SK-N-SH treated with all-trans-retinoic acid at 6 μM for 48 hours (cell line): ENCODE measurements around the gene CHCHD4.

Experiments used
- ATAC-seq: fragments of 200-7000 bp; cut with Tn5 transposase; 3 replicates; pipeline ENCODE4 v1.9.1; 2020; ENCODE audit warnings: mild to moderate bottlenecking, moderate library complexity
- ARNTL ChIP-seq: fragments of 450-650 bp; formaldehyde crosslinking; IDR thresholded peaks from 2 replicates; pipeline ENCODE4 v1.5.0; 2020; ENCODE audit warnings: low read depth, mild to moderate bottlenecking, moderate library complexity, borderline replicate concordance
- BACH2 ChIP-seq: fragments of 250-450 bp; sonication (Bioruptor Pico); IDR thresholded peaks from 2 replicates; pipeline ENCODE4 v1.9.0; 2021; ENCODE audit warnings: mild to moderate bottlenecking, borderline replicate concordance
- CREB5 ChIP-seq: fragments of 250-450 bp; sonication (Bioruptor Pico); IDR thresholded peaks from 2 replicates; pipeline ENCODE4 v1.5.1; 2020; ENCODE audit warnings: low read depth, mild to moderate bottlenecking, moderate library complexity
- CSDC2 ChIP-seq: fragments of 250-450 bp; sonication (Bioruptor Pico); IDR thresholded peaks from 2 replicates; pipeline ENCODE4 v1.5.0; 2020; ENCODE audit warnings: mild to moderate bottlenecking, moderate library complexity
- CSRNP3 ChIP-seq: fragments of 250-450 bp; sonication (Bioruptor Pico); IDR thresholded peaks from 2 replicates; pipeline ENCODE4 v1.5.1; 2021; ENCODE audit warnings: mild to moderate bottlenecking, moderate library complexity
- ESRRG ChIP-seq: fragments of 250-450 bp; sonication (Bioruptor Pico); IDR thresholded peaks from 2 replicates; pipeline ENCODE4 v1.6.1; 2021; ENCODE audit warnings: mild to moderate bottlenecking
- ISL1 ChIP-seq: fragments of 250-450 bp; sonication (Bioruptor Pico); IDR thresholded peaks from 2 replicates; pipeline ENCODE4 v2.1.2; 2022; ENCODE audit warnings: mild to moderate bottlenecking, moderate library complexity
- OSR1 ChIP-seq: fragments of 250-450 bp; sonication (Bioruptor Pico); IDR thresholded peaks from 2 replicates; pipeline ENCODE4 v1.8.0; 2022; ENCODE audit warnings: moderate library complexity, mild to moderate bottlenecking, inconsistent platforms
- POU6F1 ChIP-seq: fragments of 250-450 bp; sonication (Bioruptor Pico); IDR thresholded peaks from 2 replicates; pipeline ENCODE4 v1.8.0; 2021; ENCODE audit warnings: low read depth, mild to moderate bottlenecking, moderate library complexity, borderline replicate concordance
- PPARA ChIP-seq: fragments of 250-450 bp; sonication (Bioruptor Pico); IDR thresholded peaks from 2 replicates; pipeline ENCODE4 v1.5.0; 2020; ENCODE audit warnings: mild to moderate bottlenecking, borderline replicate concordance
- RARB ChIP-seq: fragments of 250-450 bp; sonication (Bioruptor Pico); IDR thresholded peaks from 2 replicates; pipeline ENCODE4 v1.8.0; 2021; ENCODE audit warnings: mild to moderate bottlenecking, moderate library complexity
- SNAI2 ChIP-seq: fragments of 250-450 bp; sonication (Bioruptor Pico); IDR thresholded peaks from 2 replicates; pipeline ENCODE4 v1.5.0; 2020; ENCODE audit warnings: mild to moderate bottlenecking, moderate library complexity
- TCF4 ChIP-seq: fragments of 250-450 bp; sonication (Bioruptor Pico); IDR thresholded peaks from 2 replicates; pipeline ENCODE4 v1.8.0; 2021; ENCODE audit warnings: mild to moderate bottlenecking, moderate library complexity, borderline replicate concordance
- TOX ChIP-seq: fragments of 250-450 bp; sonication (Bioruptor Pico); IDR thresholded peaks from 2 replicates; pipeline ENCODE4 v1.8.0; 2021; ENCODE audit warnings: mild to moderate bottlenecking, moderate library complexity, borderline replicate concordance
- TSHZ2 ChIP-seq: fragments of 250-450 bp; sonication (Bioruptor Pico); IDR thresholded peaks from 2 replicates; pipeline ENCODE4 v1.5.0; 2020; ENCODE audit warnings: mild to moderate bottlenecking, moderate library complexity
- ZC3H10 ChIP-seq: fragments of 250-450 bp; sonication (Bioruptor Pico); IDR thresholded peaks from 2 replicates; pipeline ENCODE4 v1.5.1; 2021; ENCODE audit warnings: mild to moderate bottlenecking, moderate library complexity
- ZFP3 ChIP-seq: fragments of 250-450 bp; sonication (Bioruptor Pico); IDR thresholded peaks from 2 replicates; pipeline ENCODE4 v1.5.0; 2020; ENCODE audit warnings: mild to moderate bottlenecking, moderate library complexity
- ZFP30 ChIP-seq: fragments of 450-650 bp; formaldehyde crosslinking; IDR thresholded peaks from 2 replicates; pipeline ENCODE4 v1.5.0; 2022; ENCODE audit warnings: mild to moderate bottlenecking, moderate library complexity
- ZNF565 ChIP-seq: fragments of 450-650 bp; formaldehyde crosslinking; conservative IDR thresholded peaks from 2 replicates; pipeline ENCODE4 v1.5.0; 2020; ENCODE audit warnings: low read depth, mild to moderate bottlenecking, moderate library complexity
- ZNF70 ChIP-seq: fragments of 450-650 bp; formaldehyde crosslinking; IDR thresholded peaks from 2 replicates; pipeline ENCODE4 v1.5.0; 2020; ENCODE audit warnings: mild to moderate bottlenecking, moderate library complexity
- ZNF8 ChIP-seq: fragments of 450-650 bp; formaldehyde crosslinking; IDR thresholded peaks from 2 replicates; pipeline ENCODE4 v1.5.0; 2020; ENCODE audit warnings: mild to moderate bottlenecking, moderate library complexity
- TF ChIP-seq, protein P1 (sequence below): fragments of 250-450 bp; sonication (Bioruptor Pico); IDR thresholded peaks from 2 replicates; pipeline ENCODE4 v1.8.0; 2020; ENCODE audit warnings: mild to moderate bottlenecking, moderate library complexity, borderline replicate concordance

CHCHD4 gene

GRCh38 chr3:14169435-14169834 lies 44.8 kb upstream of the CHCHD4 start:
- no peak for ATAC-seq
- TF ChIP-seq ZC3H10 = no peak
- no peak for TF ChIP-seq ZNF565 (CRISPR knock-in tag)
- TF ChIP-seq ZFP30 (CRISPR knock-in tag) = no peak
- TF ChIP-seq TOX = no peak
- TF ChIP-seq OSR1 (CRISPR knock-in tag) = no peak
- no peak for TF ChIP-seq ARNTL
- no peak for TF ChIP-seq ISL1 (CRISPR knock-in tag)
- no peak for TF ChIP-seq SNAI2
- TF ChIP-seq ZNF8 (CRISPR knock-in tag) = no peak
- TF ChIP-seq, protein P1, sequence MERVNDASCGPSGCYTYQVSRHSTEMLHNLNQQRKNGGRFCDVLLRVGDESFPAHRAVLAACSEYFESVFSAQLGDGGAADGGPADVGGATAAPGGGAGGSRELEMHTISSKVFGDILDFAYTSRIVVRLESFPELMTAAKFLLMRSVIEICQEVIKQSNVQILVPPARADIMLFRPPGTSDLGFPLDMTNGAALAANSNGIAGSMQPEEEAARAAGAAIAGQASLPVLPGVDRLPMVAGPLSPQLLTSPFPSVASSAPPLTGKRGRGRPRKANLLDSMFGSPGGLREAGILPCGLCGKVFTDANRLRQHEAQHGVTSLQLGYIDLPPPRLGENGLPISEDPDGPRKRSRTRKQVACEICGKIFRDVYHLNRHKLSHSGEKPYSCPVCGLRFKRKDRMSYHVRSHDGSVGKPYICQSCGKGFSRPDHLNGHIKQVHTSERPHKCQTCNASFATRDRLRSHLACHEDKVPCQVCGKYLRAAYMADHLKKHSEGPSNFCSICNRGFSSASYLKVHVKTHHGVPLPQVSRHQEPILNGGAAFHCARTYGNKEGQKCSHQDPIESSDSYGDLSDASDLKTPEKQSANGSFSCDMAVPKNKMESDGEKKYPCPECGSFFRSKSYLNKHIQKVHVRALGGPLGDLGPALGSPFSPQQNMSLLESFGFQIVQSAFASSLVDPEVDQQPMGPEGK (CRISPR knock-in tag) = no peak
- TF ChIP-seq CSRNP3 (CRISPR knock-in tag) = no peak
- no peak for TF ChIP-seq TSHZ2 (CRISPR knock-in tag)
- no peak for TF ChIP-seq ESRRG
- TF ChIP-seq CREB5 (CRISPR knock-in tag) = no peak
- no peak for TF ChIP-seq BACH2
- no peak for TF ChIP-seq RARB
- TF ChIP-seq ZNF70 (CRISPR knock-in tag) = no peak

- TF ChIP-seq TOX = no peak
- no peak for TF ChIP-seq ISL1 (CRISPR knock-in tag)
- TF ChIP-seq ARNTL = no peak
- TF ChIP-seq PPARA = no peak
- TF ChIP-seq ZNF8 (CRISPR knock-in tag) = no peak
- no peak for TF ChIP-seq ESRRG
- TF ChIP-seq ZC3H10 = no peak
- no peak for TF ChIP-seq TCF4 (CRISPR knock-in tag)
- no peak for TF ChIP-seq ZFP30 (CRISPR knock-in tag)
- TF ChIP-seq RARB = no peak
- no peak for TF ChIP-seq OSR1 (CRISPR knock-in tag)
- TF ChIP-seq TSHZ2 (CRISPR knock-in tag) = no peak
- TF ChIP-seq, protein P1 (CRISPR knock-in tag) = no peak
- no peak for TF ChIP-seq POU6F1 (CRISPR knock-in tag)
- no peak for TF ChIP-seq BACH2
- TF ChIP-seq SNAI2 = no peak
- no peak for TF ChIP-seq ZFP3
- no peak for TF ChIP-seq CSDC2 (CRISPR knock-in tag)
- no peak for TF ChIP-seq CREB5 (CRISPR knock-in tag)
- no peak for ATAC-seq
Observed at GRCh38 chr3:14166877-14167603, 42.4 kb upstream of the CHCHD4 start.
